ENCODE measurements around the gene TK2.

TK2 gene

GRCh38 chr16:66566051-66566901, 16.4 kb upstream of the TK2 start, which contains the start of gene CMTM1:
Gene CMTM1 (plus strand): TSS chr16:66566439. CDS start chr16:66566514, 75 bp downstream.
- Histone ChIP-seq H3K4me2 (ENCODE audit: low read length) (no peak within 1 kb of the TSS), H3K36me3 (ENCODE audit: control insufficient read depth, low read length) (peaks cover 40% of the 10 kb centered on the region), H3F3A (ENCODE audit: control insufficient read depth, insufficient read depth) (peaks cover 12% of the 10 kb centered on the region; the same call in 1 of the 2 replicates), H4K20me1 (ENCODE audit: control insufficient read depth, insufficient read depth, low read depth, low read length) (no peaks in the 10 kb centered on the region), H3K27me3 (ENCODE audit: control insufficient read depth, low read length) (no peaks in the 10 kb centered on the region), H3K79me2 (ENCODE audit: control insufficient read depth, low read length) (no peaks in the 10 kb centered on the region), H3K4me3 (ENCODE audit: low read length) (no peak within 1 kb of the TSS), H3K9me3 (ENCODE audit: control insufficient read depth, insufficient read depth, low read length) (no peaks in the 10 kb centered on the region), H3K4me1 (ENCODE audit: control insufficient read depth, low read length) (no peaks in the 10 kb centered on the region), H3K27ac (ENCODE audit: low read depth, low read length) (no peak within 1 kb of the TSS), H3K9me2 (replicated peaks; ENCODE audit: control insufficient read depth, low read length) (no peaks in the 10 kb centered on the region)
- no peak for TF ChIP-seq CTCF (IDR thresholded peaks at IDR 0.05; ENCODE audit: low read depth, low read length, poor library complexity, severe bottlenecking)
- TF ChIP-seq EZH2phosphoT487 (IDR thresholded peaks at IDR 0.05; ENCODE audit: borderline replicate concordance, low read length) = no peak

- Histone ChIP-seq H3K9me2 (replicated peaks; ENCODE audit: control insufficient read depth, low read length) (no peaks in the 10 kb centered on the region), H3K4me2 (ENCODE audit: low read length) (no peak overlapping the region), H3K36me3 (ENCODE audit: control insufficient read depth, low read length) (peaks cover 62% of the 10 kb centered on the region), H3K27me3 (ENCODE audit: control insufficient read depth, low read length) (no peaks in the 10 kb centered on the region), H3K79me2 (ENCODE audit: control insufficient read depth, low read length) (no peaks in the 10 kb centered on the region; the same call in 1 of the 2 replicates), H3K4me3 (ENCODE audit: low read length) (no peak overlapping the region), H3K9me3 (ENCODE audit: control insufficient read depth, insufficient read depth, low read length) (no peaks in the 10 kb centered on the region), H3F3A (ENCODE audit: control insufficient read depth, insufficient read depth) (peaks cover 6% of the 10 kb centered on the region; the same call in 1 of the 2 replicates), H3K27ac (ENCODE audit: low read depth, low read length) (no peak overlapping the region), H3K4me1 (ENCODE audit: control insufficient read depth, low read length) (no peaks in the 10 kb centered on the region), H4K20me1 (ENCODE audit: control insufficient read depth, insufficient read depth, low read depth, low read length) (no peaks in the 10 kb centered on the region)
- TF ChIP-seq EZH2phosphoT487 (IDR thresholded peaks at IDR 0.05; ENCODE audit: borderline replicate concordance, low read length) (no peak), CTCF (IDR thresholded peaks at IDR 0.05; ENCODE audit: low read depth, low read length, poor library complexity, severe bottlenecking) (no peak)
Observed at GRCh38 chr16:66563574-66564334, 13.8 kb upstream of the TK2 start.

- H3K4me3 ChIP-seq (ENCODE audit: low read length) = no peak overlapping the region
Observed at GRCh38 chr16:66562986-66563385, 13.1 kb upstream of the TK2 start.

More at GRCh38 chr16:66562986-66563385, 13.1 kb upstream of the TK2 start:
- H3K9me2 ChIP-seq (replicated peaks; ENCODE audit: control insufficient read depth, low read length) = no peaks in the 10 kb centered on the region
- no peaks in the 10 kb centered on the region for H3K9me3 ChIP-seq (ENCODE audit: control insufficient read depth, insufficient read depth, low read length)
- no peaks in the 10 kb centered on the region for H3K4me1 ChIP-seq (ENCODE audit: control insufficient read depth, low read length)
- no peaks in the 10 kb centered on the region for H4K20me1 ChIP-seq (ENCODE audit: control insufficient read depth, insufficient read depth, low read depth, low read length)
- H3K4me2 ChIP-seq (ENCODE audit: low read length) = no peak overlapping the region
- no peak overlapping the region for H3K27ac ChIP-seq (ENCODE audit: low read depth, low read length)
- peaks cover 6% of the 10 kb centered on the region; the same call in 1 of the 2 replicates for H3F3A ChIP-seq (ENCODE audit: control insufficient read depth, insufficient read depth)
- H3K36me3 ChIP-seq (ENCODE audit: control insufficient read depth, low read length) = peaks cover 68% of the 10 kb centered on the region
- H3K79me2 ChIP-seq (ENCODE audit: control insufficient read depth, low read length) = peaks cover 4% of the 10 kb centered on the region
- no peaks in the 10 kb centered on the region for H3K27me3 ChIP-seq (ENCODE audit: control insufficient read depth, low read length)
- no peak for TF ChIP-seq CTCF (IDR thresholded peaks at IDR 0.05; ENCODE audit: low read depth, low read length, poor library complexity, severe bottlenecking)
- no peak for TF ChIP-seq EZH2phosphoT487 (IDR thresholded peaks at IDR 0.05; ENCODE audit: borderline replicate concordance, low read length)

All from DOHH2 (cell line).